NOMO-1 treated with DMSO at 0.1 percent for 48 hours (cell line): ENCODE results near the gene GH1.
"Not testable (repeated sequence)": the region's sequence is repeated elsewhere in the genome, so short reads cannot be mapped to it uniquely, and the experiment has no call there.

Experiments used
- DNase-seq: peaks from one replicate; lab custom pipeline; 2025; ENCODE audit not compliant: unreplicated experiment; lab: John Stamatoyannopoulos, UW

Gene GH1

DNA sequence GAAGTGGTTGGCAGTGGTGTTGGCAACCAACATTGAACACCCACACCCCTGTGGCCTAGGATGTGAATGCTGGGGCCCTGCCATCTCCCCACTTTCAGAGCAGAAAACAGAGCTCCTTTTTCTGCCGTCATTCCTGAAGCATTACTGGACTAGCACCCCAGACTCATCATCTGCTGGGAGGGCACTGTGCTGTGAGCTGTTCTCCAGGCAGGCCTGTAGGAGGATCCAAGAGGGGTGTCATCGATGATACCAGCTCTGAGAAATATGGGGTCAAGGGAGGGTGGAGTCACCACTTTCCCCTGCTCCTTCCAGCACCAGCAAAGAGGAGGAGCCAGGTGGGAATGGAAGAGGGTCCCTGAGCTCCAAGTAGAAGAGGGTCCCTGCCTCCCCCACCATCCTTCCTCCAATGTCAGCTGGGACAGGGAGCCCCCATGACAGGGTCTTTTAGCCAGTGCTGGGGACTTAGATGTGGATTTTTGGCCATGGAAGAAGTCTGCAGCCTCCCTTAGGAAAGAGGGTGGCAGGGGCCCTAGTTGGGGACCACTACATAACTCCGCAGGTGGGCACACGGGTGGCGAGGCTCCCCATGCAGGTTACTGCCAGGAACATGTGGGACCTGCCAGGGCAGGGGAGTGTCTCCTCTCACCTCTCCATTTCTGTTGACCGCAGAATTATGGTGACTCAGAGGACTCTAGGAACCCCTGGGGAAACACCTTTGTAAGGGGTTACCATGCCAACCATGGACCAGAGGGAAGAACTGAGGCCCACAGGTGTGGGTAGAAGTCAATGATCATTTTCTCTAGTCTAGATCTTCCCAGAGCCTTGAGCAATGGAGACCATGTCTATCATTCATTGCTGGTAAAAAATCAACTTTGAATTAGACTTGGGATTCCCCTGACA, 19.5 kb downstream of the GH1 start:
- DNase-seq, result not testable (repeated sequence)

DNA sequence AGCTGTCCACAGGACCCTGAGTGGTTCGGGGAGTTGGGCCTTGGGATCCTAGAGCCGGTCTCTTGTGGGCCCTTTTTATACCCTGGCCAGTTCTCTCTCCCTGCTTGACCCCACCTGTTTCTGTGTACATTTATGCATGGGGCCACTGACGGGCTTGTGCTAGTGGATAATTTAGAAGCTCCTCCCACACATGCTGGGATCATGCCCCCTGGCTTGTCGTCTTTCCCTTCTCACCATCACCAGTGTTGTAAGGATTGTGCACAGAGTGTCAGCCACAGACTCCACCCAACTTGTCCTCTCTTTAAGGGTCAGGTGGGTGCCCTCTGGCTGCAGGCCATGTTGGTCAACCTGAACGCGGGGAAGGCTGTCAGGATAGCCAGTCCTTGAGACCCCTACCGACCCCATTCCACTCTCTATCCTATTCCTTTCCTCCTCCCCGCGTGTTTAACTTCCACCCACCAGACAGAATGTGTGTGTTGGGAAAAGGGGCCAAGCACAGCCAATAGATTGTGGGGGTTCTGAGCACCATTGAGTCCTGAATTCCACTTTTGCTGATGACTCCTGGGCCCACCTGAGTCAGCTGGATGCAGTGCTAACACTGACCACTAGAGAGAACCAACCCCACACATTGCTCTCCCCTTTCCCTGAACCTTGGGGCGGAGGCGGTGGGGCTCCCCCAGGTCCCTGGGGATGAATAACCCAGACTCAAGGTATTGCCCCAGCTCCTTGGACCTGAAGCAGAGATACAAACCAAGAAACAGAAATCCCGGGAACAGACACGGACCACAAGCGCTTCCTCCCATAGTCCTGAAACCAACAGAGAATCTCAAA, 21.9 kb downstream of the GH1 start, which contains the start of gene CSH1:
Gene CSH1 (minus strand): TSS at position 51 of the 831 bp plus-strand sequence. CDS start 63 bp downstream, outside the sequence.
- not testable (repeated sequence) for DNase-seq

DNA sequence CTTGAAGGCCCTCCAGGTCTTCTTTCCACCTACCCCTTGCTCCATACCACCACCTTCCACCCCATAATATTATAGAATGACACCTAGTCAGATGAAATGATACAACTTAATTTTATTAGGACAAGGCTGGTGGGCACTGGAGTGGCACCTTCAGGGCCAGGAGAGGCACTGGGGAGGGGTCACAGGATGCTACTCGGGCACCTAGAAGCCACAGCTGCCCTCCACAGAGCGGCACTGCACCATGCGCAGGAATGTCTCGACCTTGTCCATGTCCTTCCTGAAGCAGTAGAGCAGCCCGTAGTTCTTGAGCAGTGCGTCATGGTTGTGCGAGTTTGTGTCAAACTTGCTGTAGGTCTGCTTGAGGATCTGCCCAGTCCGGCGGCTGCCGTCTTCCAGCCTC, 23.8 kb downstream of the GH1 start:
- not testable (repeated sequence) for DNase-seq

DNA sequence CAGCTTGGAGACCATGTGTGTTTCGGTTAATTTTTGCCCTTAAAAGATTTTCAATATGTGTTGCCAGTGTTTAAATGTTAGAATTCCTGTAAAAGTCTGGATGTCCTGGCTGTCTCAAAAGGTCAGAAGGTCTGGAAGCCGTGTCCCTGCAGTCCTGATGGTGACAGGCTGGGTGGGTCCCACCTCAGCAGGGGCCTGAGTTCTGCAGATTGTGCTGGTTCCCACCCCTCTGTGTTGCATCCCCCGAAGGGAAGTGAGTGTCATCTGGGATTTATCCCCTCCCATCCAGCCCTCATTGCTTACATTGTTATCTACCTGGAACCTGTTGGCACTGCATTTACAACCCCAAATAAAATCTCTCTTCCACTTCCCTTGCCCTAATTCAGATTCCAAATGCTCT, 24.6 kb downstream of the GH1 start:
- DNase-seq, result not testable (repeated sequence)

DNA sequence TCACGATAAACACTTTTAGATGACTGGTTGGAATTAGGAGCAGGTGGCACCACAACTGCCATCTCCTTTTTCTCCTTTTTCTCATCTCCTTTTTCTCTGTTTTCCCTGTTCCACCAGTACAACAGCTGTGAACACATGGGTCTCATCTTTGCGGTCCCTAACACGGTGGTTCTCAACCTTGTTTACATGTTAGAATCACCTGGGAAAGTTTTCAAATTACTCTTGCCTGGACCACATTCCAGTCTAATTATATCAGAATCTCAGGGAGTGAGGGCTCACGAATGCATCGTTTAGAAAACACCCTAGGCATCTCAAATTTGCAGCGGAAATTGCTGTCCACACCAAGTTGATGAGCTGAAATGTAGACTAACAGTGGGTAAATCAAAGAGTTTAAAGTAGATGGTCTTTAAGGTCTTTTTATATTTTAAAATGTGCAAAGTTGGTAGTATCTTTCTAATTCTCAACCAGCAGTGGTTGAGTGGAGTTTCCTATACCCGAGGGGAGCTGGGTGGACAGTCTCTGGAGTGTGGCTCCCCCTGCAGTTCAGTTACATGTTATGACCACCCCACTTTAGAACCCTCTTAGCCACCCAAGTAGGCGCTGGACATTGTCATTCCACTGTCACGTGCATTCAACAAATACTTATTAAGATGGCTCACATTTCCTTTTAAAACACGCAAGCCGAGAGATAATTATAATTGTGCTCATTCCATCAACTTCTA, 26.2 kb downstream of the GH1 start:
- not testable (repeated sequence) for DNase-seq

DNA sequence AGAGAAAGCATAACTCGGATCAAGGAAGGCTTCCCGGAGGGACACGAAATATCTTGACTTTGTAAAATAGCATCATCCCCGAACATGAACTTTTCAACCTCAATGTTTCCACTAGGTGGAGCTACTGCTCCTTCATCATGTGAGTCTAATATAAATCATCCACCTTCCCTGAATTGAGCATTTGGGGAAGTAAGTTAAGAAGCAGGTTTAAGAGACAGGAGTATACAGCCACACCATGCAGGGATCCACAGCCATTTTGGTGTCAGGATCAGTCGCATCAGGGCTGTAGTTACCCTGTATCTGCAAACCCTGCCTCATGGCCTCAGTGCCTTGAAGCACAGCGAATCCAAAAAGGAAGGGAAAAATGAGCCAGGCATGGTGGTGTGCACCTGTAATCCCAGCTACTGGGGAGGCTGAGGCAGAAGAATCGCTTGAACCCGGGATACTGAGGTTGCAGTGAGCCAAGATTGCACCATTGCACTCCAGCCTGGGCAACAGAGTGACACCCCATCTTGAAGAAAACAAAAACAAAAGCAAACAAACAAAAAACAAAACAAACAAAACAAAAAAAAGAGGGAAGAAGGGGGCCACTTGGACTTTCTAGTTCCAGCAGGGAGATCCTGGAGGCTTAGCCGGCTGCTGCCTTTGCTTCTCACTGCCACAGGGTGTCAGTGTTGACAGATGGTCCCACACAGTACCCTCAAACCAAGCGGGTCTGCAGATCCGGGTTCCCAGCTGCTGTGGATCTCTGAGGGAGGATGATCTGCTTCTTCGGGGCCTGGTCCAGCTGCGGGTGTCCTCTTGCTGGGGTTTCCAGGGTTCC, 29.4 kb downstream of the GH1 start:
- DNase-seq, result peak; percentile 10

DNA sequence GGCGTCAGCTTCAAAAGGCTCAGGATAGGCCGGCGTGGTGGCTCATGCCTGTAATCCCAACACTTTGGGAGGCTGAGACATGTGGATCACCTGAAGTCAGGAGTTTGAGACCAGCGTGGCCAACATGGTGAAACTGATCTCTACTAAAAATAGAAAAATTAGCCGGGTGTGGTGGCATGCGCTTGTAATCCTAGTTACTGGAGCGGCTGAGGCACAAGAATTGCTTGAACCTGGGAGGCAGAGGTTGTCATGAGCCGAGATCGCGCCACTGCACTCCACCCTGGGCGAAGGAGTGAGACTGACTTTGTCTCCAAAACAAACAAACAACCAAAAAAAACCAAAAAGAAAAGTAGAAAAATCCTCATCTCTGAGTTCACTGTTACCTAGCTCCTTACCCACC, 33.5 kb downstream of the GH1 start:
- DNase-seq, result not testable (repeated sequence)

DNA sequence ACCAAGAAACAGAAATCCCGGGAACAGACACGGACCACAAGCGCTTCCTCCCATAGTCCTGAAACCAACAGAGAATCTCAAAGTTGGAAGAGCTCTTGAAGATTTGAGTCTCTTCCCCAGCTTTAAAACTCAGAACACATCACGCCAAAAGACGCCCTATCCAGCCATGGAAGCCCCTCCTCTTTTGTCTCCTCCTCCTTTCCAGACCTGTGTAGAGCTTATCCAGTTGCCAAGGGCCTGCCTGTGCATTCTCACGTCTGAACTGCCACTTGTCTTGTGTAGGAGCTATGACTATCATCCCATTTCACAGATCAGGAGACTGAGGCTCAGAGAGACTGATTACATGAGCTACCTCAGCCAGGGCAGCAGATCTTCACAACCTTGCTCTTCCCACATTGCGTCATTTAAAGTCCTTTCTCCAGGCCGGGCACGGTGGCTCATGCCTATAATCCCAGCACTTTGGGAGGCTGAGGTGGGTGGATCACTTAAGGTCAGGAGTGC, 36.0 kb downstream of the GH1 start:
- not testable (repeated sequence) for DNase-seq

DNA sequence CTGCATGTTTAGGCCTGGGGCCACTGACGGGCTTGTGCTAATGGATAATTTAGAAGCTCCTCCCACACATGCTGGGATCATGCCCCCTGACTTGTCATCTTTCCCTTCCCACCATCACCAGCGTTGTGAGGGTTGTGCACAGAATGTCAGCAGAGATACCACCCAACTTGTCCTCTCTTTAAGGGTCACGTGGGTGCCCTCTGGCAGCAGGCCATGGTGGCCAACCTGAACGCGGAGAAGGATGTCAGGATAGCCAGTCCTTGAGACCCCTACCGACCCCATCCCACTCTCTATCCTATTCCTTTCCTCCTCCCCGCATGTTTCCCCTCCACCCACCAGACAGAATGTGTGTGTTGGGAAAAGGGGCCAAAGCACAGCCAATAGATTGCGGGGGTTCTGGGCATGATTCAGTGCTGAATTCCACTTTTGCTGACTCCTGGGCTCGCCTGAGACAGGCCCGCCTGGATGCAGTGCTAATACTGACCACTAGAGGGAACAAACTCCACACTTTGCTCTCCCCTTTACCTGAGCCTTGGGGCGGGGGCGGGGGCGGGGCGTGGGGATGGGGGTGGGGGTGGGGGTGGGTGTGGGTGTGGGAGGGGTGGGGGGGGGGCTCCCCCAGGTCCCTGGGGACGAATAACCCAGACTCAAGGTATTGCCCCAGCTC, 36.6 kb downstream of the GH1 start, which contains the start of gene GH2:
Gene GH2 (minus strand): TSS at position 10 of the 667 bp plus-strand sequence. CDS start 143 bp downstream, outside the sequence.
- DNase-seq, result peak; percentile 44

DNA sequence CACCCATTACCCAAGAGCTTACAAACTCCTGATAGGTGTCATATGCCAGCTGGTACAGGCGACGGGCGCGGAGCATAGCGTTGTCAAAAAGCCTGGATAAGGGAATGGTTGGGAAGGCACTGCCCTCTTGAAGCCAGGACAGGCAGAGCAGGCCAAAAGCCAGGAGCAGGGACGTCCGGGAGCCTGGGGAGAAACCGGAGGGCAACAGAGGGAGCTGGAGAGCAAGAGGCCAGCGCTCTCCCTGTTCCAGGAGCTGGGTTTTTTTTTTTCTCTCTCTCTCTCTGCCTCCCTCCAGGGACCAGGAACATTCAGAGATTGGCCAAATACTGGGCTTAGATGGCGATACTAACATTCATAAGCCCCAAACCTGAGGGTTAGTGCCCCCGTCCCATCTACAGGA, 37.3 kb downstream of the GH1 start:
- DNase-seq, result not testable (repeated sequence)

DNA sequence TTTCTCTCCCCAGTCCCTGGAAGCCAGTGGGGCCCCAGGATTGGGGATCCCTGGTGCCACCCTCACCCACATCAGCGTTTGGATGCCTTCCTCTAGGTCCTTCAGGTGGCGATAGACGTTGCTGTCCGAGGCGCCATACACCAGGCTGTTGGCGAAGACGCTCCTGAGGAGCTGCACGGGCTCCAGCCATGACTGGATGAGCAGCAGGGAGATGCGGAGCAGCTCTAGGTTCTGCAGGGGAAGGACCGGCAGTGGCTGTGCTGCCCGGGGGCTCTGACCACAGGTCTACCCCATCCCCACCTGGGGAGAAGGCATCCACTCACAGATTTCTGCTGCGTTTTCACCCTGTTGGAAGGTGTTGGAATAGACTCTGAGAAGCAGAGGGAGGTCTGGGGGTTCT, 37.9 kb downstream of the GH1 start:
- no peak for DNase-seq

DNA sequence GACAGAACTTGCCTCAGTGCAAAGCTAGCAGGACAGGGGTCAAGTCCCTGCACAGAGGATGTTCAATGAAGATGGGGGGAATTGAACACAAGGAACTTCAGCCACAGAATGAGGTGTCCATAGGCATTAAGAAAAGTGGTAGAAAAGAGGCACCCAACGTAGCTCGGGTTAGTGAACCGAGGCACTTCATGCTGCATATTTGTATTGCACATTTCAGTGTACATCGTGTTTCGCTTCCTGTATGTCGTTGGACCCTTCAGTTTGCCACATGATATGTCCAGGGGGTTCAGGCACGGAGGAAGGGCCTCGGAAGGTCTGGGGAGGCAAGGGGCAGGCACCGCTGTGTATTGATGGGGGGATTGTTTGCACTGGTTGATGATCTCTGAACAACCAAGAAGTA, 40.2 kb downstream of the GH1 start:
- not testable (repeated sequence) for DNase-seq

DNA sequence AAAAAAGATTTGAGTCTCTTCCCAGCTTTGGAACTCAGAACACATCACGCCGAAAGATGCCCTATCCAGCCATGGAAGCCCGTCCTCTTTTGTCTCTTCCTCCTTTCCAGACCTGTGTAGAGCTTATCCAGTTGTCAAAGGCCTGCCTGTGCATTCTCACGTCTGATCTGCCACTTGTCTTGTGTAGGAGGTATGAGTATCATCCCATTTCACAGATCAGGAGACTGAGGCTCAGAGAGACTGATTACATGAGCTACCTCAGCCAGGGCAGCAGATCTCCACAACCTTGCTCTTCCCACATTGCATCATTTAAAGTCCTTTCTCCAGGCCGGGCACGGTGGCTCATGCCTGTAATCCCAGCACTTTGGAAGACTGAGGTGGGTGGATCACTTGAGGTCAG, 43.9 kb downstream of the GH1 start:
- not testable (repeated sequence) for DNase-seq

DNA sequence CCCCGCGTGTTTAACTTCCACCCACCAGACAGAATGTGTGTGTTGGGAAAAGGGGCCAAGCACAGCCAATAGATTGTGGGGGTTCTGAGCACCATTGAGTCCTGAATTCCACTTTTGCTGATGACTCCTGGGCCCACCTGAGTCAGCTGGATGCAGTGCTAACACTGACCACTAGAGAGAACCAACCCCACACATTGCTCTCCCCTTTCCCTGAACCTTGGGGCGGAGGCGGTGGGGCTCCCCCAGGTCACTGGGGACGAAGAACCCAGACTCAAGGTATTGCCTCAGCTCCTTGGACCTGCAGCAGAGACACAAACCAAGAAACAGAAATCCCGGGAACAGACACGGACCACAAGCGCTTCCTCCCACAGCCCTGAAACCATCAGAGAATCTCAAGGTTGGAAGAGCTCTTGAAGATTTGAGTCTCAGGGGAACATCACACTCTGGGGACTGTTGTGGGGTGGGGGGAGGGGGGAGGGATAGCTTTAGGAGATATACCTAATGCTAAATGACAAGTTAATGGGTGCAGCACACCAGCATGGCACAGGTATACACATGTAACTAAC, 44.5 kb downstream of the GH1 start:
- not testable (repeated sequence) for DNase-seq

DNA sequence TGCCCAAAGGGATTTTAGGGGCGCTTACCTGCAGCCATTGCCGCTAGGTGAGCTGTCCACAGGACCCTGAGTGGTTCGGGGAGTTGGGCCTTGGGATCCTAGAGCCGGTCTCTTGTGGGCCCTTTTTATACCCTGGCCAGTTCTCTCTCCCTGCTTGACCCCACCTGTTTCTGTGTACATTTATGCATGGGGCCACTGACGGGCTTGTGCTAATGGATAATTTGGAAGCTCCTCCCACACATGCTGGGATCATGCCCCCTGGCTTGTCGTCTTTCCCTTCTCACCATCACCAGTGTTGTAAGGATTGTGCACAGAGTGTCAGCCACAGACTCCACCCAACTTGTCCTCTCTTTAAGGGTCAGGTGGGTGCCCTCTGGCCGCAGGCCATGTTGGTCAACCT, 45.1 kb downstream of the GH1 start, which contains the start of gene CSH2:
Gene CSH2 (minus strand): TSS at position 101 of the 400 bp plus-strand sequence. CDS start 63 bp downstream, at position 38.
- DNase-seq, result not testable (repeated sequence)

DNA sequence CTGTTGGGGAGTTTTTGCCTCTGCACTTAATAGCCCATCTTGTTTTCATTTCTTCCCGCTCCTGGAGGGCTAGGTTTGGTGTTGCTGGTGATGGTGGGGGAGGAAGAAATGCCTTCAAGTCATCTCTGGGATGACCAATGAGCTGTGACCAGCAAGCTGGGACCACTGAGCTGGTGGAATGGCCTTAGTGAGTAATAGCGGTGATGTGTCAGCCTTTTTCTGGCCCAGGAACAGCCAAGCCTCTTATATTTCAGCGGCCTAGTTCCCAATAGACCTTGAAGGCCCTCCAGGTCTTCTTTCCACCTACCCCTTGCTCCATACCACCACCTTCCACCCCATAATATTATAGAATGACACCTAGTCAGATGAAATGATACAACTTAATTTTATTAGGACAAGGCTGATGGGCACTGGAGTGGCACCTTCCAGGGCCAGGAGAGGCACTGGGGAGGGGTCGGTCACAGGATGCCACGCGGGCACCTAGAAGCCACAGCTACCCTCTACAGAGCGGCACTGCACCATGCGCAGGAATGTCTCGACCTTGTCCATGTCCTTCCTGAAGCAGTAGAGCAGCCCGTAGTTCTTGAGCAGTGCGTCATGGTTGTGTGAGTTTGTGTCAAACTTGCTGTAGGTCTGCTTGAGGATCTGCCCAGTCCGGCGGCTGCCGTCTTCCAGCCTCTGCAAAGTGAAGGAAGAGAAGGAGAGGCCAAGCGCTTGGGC, 46.8 kb downstream of the GH1 start:
- DNase-seq, result not testable (repeated sequence)

DNA sequence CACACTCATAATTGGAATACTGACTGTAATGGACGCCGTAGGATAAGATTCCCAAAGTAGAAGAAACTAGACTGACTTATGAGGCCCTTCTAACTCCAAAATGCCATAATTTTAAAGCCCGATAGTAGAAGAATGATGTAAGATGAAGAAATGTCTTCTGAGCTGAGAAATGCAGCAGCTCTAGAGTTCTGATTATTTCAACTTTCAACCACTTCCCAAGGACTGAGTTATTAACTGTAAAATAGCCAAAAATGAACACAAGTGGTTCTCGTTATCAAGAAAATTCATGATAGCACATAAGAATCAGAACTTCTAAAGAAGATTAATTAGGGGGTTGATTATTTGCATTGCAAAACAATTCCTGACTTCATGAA, 48.4 kb downstream of the GH1 start:
- DNase-seq, result not testable (repeated sequence)
